T47D (cell line): ENCODE data around the gene TTLL13.
"Not testable (repeated sequence)": the region's sequence is repeated elsewhere in the genome, so short reads cannot be mapped to it uniquely, and the experiment has no call there.

Experiments used
- DNase-seq, 2 experiments: peaks; one replicate each; pipeline versions ENCODE4 v3.0.0 to v3.0.0-alpha.2; 2011 to 2012; ENCODE audit warnings: low read depth in 1 of 2, low spot score in 1 of 2
- JUND ChIP-seq: IDR thresholded peaks from 2 replicates; pipeline ENCODE4 v1.6.1; 2012; ENCODE audit warnings: low read depth
- in situ Hi-C: cut with HindIII; loops from 2 replicates; pipeline ENCODE4 v1.10.0; 2016; ENCODE audit warnings: low sequenced_read_pairs, low pct_unique_long_range_greater_than_20kb

TTLL13 gene

DNA sequence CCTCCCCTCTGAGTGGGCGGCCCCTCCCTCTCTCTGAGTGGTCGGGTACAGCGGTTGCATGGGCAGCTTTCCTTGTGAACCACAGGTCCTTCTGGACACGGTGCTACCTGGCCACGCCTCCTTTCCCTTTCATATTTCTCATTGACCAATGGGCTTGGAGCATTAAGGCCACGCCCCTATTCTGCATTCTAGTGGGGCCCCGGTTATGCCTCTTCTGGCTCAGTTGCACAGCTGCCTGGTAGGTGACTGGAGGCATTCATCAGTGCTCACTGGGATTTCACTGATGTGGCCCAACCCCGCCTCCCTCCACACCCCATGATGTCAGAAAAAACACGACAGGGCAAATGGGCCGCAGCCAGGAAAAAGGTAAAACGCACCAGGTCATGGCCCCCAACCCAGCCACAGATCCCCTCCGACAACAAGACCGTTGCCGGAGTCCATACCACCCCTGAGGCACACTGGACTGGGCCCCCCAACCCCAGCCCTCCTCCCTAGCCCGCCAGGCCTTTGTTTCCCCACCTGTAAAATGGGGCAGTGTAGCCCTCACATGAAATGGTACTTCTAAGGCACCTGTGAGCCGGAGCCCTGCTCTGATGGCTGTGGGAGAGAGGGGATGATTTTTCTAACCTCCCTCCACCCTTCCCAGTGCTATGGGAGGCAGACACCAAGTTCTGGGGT lies 42.5 kb downstream of the TTLL13 start:
- in situ Hi-C loops = no loop called here
- TF ChIP-seq JUND = no peak
- peak; percentile 29 to 90 for DNase-seq

DNA sequence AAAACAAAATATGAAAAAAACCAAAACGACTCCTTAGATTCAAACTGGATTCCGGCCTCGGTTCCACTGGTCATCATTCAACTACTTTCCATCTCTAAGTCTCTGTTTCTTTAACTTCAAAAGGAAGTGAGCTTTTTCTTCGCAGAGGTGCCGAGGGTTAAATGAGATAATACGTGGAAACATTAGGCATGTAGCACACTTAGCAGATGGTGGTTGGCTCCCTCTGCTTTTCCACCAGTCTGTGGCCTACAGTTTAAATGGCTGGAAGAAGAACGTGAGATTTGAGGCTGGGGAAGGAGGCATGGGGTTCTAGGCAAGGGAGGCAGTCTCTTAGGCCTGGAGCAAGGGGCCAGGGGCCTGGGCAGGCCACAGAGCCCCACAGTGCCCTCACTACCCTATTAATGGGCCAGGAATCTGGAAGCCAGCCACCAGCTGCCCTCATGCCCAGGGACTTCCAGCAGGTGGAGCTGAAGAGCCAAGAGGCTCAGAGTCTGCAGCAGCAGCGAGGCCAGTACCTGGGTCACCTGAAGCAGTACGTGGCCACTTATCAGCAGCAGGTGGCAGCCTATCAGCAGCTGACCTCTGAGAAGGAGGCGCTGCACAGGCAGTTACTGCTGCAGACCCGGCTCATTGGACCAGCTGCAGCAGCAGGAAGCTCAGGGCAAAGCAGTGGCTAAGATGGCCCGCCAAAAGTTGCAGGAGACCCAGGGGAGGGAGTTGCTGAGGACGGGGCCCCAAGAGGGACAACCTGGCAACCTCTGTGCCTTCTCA lies 43.9 kb downstream of the TTLL13 start:
- DNase-seq = peak; percentile 34 to 85
- in situ Hi-C loops = not testable (repeated sequence)

DNA sequence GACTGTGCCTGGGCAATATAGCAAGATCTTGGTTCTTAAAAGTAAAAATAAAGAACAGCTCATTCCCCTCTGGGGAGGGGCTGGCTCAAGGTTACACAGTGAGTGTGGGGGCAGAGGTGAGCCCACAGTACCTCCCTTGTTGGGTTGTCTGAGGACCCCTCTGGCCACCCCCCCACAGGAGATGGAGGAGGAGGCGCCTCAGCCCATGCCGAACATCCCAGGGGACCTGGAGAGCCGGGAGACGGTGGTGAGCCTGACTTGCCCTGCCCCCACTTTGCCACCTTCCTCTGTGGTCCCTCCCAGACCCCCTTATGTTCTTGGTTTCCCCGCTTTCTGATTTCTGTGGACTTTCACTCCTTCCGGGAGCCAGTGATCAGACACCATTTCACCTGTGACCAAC lies 44.8 kb downstream of the TTLL13 start:
- DNase-seq = no peak
- in situ Hi-C loops = no loop called here
- TF ChIP-seq JUND = no peak

DNA sequence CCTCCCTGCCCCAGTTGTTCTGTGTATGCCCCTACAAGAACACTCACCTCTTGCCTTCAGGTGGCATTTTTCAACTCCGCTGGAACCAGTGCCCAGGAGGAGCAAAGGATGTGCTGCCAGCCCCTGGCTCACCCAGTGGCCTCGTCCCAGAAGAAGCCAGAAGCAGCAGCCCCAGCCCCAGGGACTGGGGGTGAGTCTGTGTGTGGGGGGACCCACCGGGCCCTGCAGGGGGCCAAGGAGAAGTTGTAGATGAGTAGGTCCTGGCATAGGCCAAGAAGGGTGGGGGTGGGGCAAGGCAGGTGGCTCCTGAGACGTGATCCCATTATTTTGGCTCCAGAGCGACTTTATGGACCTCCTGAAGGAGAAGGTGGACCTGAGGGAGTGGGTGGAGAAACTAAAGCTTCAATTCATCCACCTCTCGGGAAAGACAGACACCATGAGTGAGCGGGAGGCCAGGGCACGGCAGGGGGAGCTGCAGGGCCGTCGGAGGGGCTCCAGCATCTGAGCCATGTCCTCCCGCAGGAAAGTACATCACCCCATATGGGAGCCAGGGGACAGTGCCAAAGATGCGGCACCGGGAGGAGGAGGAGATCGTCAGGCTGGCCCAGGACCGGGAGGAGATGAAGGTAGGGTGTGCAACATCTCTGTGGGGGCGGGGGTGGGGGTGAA lies 45.4 kb downstream of the TTLL13 start:
- in situ Hi-C loops = no loop called here
- no peak for TF ChIP-seq JUND
- DNase-seq = no peak

DNA sequence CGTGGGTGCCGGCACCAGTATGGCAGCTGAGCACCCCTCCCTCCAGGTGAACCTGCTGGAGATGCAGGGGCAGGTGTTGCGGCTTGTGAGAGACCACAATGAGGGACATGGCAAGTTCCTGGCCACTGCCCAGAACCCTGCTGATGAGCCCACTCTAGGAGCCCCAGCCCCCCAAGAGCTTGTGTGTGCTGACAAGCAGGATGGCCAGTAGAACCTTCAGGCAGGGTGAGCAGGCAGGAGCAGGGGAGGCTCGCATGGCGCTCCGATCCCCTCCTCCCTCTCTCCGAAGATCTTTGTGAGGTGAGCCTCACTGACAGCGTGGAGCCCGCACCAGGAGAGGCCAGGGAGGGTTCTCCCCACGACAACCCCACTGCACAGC lies 45.9 kb downstream of the TTLL13 start:
- in situ Hi-C loops = no loop called here
- TF ChIP-seq JUND = no peak
- no peak for DNase-seq

DNA sequence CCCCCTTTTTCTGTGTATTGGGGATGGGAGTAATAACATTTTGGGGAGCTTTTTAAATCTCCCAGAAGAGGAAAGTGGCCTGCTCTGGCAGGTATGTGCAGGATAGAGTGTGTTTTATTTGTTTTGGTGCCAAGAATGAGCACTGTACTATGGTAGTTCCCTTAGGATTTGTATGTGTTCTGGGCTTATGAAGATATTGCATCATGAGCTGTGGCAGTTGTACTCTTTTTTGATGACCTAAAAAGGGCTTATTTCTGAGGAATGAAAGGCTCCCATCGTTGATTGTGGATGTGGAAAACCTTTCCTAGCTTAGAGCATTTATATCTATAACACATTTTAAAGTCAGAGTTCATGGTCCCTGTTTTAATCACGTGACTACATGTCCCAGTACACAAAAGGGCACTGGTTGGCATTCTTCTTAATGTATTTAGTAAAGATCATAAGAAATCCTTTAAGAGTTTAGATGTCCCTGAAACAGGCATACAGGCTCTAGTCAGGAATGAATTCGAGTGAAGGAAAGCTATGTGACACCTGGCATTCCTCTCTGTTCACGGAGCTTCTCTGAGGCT lies 47.0 kb downstream of the TTLL13 start:
- DNase-seq, in situ Hi-C loops: not testable (repeated sequence)

DNA sequence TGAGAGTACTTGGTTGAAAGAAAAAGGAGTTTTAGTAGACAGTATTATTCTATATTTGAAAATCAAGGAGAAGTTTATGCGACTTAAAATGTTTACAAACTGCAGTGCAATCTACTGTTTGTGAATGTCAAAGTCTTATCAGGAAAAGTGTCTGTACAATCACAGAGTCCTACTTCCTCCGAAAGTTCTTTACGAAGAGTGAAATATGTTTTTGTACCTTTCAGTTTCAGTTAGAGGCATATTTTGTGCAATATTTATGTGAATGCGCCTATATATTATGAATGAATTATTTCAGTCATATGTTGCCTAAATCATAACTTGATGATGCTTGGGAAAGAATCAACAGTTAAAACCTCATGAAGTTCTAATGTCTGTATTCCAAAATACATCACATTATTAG lies 47.7 kb downstream of the TTLL13 start:
- no peak for DNase-seq
- in situ Hi-C loops = no loop called here

DNA sequence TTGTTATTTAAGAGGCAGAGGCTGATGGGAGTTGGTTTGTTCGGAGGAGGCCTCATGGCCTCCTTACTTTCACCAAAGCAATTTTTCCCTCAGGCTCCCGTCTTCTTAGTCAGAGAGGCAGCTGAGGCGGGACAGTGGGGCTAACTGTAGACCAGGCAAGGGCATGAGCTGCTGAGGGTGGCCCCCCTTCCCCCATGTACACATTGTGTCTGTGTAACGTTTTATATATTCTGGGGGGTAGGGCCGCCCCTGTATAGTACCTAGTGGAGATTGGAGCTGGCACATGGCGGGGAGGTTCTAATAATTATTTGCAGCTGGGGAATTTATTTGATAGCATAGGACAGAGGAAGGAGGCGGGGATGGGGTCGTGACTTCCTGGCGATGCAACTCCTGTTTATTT lies 51.2 kb downstream of the TTLL13 start:
- in situ Hi-C loops = no loop called here
- DNase-seq = no peak
- no peak for TF ChIP-seq JUND

More for the DNA sequence above, 47.7 kb downstream of the TTLL13 start:
- no peak for TF ChIP-seq JUND

DNA sequence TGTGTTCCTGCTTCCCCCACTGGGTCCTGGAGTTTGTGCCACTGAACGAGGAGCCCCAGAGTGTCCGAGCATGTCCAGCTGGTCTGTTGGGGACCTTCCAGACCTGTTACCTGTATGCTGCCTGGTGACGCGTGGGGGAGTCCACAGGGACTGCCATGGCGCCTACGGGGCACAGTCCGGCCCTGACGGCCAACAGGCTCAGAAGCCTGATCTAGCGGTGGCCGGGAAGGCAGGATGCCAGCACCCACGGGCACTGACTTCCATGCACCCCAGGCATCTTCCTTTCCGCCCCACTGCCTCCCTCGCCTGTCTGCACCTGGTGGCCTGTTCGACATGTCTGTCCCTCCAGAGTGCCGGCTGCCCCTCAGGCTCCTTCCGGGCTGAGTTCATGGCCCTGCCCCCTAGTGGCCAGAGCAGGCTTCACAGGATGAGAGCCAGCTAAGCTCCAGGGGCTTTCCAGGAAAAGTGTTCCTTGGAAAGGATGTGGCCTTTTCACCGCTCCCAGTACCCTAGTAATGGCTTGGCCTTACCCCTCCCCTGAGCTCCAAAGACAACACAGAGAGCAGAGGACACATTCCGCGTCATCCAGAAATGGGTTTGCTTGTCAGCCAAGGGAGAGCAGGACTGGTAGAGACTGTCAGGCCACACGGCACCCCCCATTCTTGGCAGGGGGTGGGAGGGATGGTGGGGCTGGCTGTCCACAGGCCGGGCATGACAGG lies 51.8 kb downstream of the TTLL13 start:
- TF ChIP-seq JUND = no peak
- peak in 1 of 2 experiments; percentile 77 for DNase-seq
- in situ Hi-C loops = no loop called here

DNA sequence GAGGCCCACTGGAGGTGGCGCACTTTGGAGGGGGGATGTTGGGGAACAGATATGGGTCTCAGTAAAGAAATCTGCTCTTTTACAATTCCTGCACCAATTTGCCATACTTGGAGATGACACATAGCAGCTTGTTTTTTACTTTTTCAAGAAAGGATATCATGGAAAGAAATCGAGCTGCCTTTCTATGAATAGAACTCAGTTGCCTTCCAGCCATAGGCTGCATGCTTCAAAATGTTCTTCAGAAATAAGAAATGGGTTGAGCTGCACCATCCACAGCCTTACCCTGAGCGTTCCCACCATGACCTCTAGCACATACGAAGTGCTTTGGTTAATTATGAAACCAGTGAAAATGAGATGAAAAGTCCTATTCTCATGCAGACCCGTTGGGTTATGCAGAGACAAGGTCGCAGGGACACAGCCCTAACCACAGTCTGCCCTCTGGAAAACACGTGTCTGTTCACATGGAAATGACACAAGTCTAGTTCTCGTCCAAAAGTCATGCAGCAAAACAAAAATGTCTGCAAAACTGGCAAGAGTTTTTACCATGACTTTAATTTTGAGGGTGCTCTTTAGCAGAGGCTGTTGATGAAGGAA lies 52.4 kb downstream of the TTLL13 start:
- TF ChIP-seq JUND = no peak
- no peak for DNase-seq
- in situ Hi-C loops = no loop called here

DNA sequence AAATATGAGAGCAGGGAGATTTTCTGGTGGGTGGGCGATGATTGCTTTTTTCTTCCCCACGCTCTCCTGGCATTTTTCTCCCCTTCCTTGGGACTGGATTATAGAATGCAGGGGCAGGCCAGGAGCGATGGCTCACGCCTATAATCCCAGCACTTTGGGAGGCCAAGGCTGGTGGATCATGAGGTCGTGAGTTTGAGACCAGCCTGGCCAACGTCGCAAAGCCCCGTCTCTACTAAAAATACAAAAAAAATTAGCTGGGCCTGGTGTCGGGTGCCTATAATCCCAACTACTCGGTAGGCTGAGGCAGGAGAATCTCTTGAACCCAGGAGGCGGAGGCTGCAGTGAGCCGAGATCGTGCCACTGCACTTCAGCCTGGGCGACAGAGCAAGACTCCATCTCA lies 56.0 kb downstream of the TTLL13 start:
- in situ Hi-C loops, DNase-seq: not testable (repeated sequence)

DNA sequence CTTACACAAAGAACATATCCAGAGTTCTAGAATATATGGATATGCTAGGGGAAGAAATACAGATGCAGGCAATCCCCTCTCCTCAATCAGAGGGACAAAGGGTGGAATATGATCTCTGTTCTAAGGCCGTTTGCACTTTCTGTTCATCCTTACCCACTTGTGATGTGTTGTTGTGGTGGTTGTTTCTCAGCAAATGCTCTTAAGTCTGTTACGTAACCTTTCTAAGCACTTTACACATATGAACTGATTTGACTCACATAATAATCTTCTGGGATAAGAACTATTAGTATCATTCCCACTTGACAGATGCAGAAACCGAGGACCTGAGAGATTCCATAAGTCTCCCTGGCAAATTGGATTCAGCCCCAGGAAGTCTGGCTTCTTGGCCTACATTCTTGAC lies 56.6 kb downstream of the TTLL13 start:
- no peak for TF ChIP-seq JUND
- no peak for DNase-seq
- in situ Hi-C loops = no loop called here
